HCT116 (cell line): Measurements from ENCODE around the gene ARID5B. TPM values are rescaled to one million over a fixed set of nuclear protein-coding genes. Genes with fewer than 3 reads are reported as not detected.

Experiments
- ATAC-seq: fragments of 200-7000 bp; cut with Tn5 transposase; 2 replicates; pipeline ENCODE4 v1.9.1; 2020; ENCODE audit warnings: mild to moderate bottlenecking, moderate library complexity
- BruUV-seq: library from RNA; stranded (reverse); fragments of 400-500 nt; replicated peaks from 2 replicates; lab custom pipeline; 2021; lab: Mats Ljungman, UMichigan
- CTCF ChIA-PET: fragments of 300-600 bp; sonication (Branson Sonifier 250); formaldehyde crosslinking; loops from one replicate; lab custom pipeline; 2021; ENCODE audit warnings: antibody characterized with exemption; lab: Charles Lee
- POLR2A ChIA-PET: fragments of 300-600, 350-600 bp; sonication (Branson Sonifier 250); formaldehyde crosslinking; loops from one replicate; lab custom pipeline; 2021; ENCODE audit warnings: antibody characterized with exemption; lab: Charles Lee
- RAD21 ChIA-PET, 2 experiments: fragments of 300-600 bp; sonication (Branson Sonifier 250); formaldehyde crosslinking; loops; one replicate each; lab custom pipeline; 2023; ENCODE audit warnings: low total read pairs in 2 of 2; ENCODE audit not compliant: uncharacterized antibody in 2 of 2, unreplicated experiment in 2 of 2, low non-redundant PET in 1 of 2; lab: Charles Lee
- DNase-seq: peaks from one replicate; pipeline ENCODE4 v3.0.0-alpha.2; 2010; ENCODE audit warnings: low read depth, low spot score
- H2AFZ ChIP-seq: fragments of 200-600 bp; shearing (Covaris generic), sonication (generic); 2 replicates; pipeline ENCODE4 v1.6.1; 2017; ENCODE audit warnings: low read depth, mixed run types, mixed read lengths, antibody characterized with exemption, low read length; ENCODE audit not compliant: poor library complexity, severe bottlenecking
- H3K27ac ChIP-seq: 2 replicates; pipeline ENCODE4 v1.5.1; 2012; ENCODE audit warnings: low read depth, low read length
- H3K27me3 ChIP-seq: fragments of 200-600 bp; sonication (generic); 2 replicates; pipeline ENCODE4 v1.6.1; 2016; ENCODE audit warnings: mixed run types, low read length, mixed read lengths; ENCODE audit not compliant: insufficient read depth
- H3K36me3 ChIP-seq, 2 experiments: fragments of 200-500 bp in 1 of 2; fragments of 200-600 bp in 1 of 2; sonication (Bioruptor generic) in 1 of 2; sonication (generic) in 1 of 2; 2 replicates each; pipeline versions ENCODE4 v1.5.1 to v1.6.1; 2014 to 2016; ENCODE audit warnings: low read length in 2 of 2, inconsistent platforms in 1 of 2, mixed read lengths in 1 of 2, mixed run types in 1 of 2; ENCODE audit not compliant: insufficient read depth in 2 of 2, control insufficient read depth in 1 of 2
- H3K4me1 ChIP-seq, 2 experiments: fragments of 200-600 bp in 1 of 2; sonication (generic) in 1 of 2; 2 replicates each; pipeline versions ENCODE4 v1.5.1 to v1.6.1; 2012 to 2017; ENCODE audit warnings: low read length in 2 of 2, inconsistent platforms in 1 of 2, mild to moderate bottlenecking in 1 of 2, mixed read lengths in 1 of 2, mixed run types in 1 of 2, moderate library complexity in 1 of 2; ENCODE audit not compliant: insufficient read depth in 2 of 2, control insufficient read depth in 1 of 2
- H3K4me2 ChIP-seq: fragments of 200-600 bp; sonication (generic); 2 replicates; pipeline ENCODE4 v1.6.1; 2017; ENCODE audit warnings: mixed run types, low read length, mixed read lengths
- H3K4me3 ChIP-seq, 2 experiments: fragments of 200-600 bp in 1 of 2; sonication (generic) in 1 of 2; replicated peaks in 1 of 2; 2 replicates each; pipeline ENCODE4 v1.5.1; 2011 to 2016; ENCODE audit warnings: low read length in 2 of 2, control low read depth in 1 of 2, low read depth in 1 of 2, mild to moderate bottlenecking in 1 of 2, mixed read lengths in 1 of 2, mixed run types in 1 of 2
- H3K79me2 ChIP-seq: fragments of 200-600 bp; sonication (generic); 2 replicates; pipeline ENCODE4 v1.6.1; 2017; ENCODE audit warnings: mild to moderate bottlenecking, mixed run types, low read length, moderate library complexity, mixed read lengths; ENCODE audit not compliant: insufficient read depth
- H3K9ac ChIP-seq: fragments of 200-600 bp; sonication (generic); 2 replicates; pipeline ENCODE4 v1.6.1; 2016; ENCODE audit warnings: low read length, mixed read lengths
- H3K9me2 ChIP-seq: fragments of 200-600 bp; sonication (generic), shearing (Covaris generic); 2 replicates; pipeline ENCODE4 v1.6.1; 2017; ENCODE audit warnings: mixed run types, mild to moderate bottlenecking, moderate library complexity; ENCODE audit not compliant: insufficient read depth
- H3K9me3 ChIP-seq, 2 experiments: fragments of 200-500 bp in 1 of 2; fragments of 200-600 bp in 1 of 2; sonication (Bioruptor generic) in 1 of 2; sonication (generic) in 1 of 2; 2 replicates each; pipeline ENCODE4 v1.6.1; 2014 to 2017; ENCODE audit warnings: low read length in 2 of 2, mixed read lengths in 2 of 2, inconsistent platforms in 1 of 2, low read depth in 1 of 2, mild to moderate bottlenecking in 1 of 2, mixed run types in 1 of 2, moderate library complexity in 1 of 2; ENCODE audit not compliant: control insufficient read depth in 1 of 2, insufficient read depth in 1 of 2
- H4K20me1 ChIP-seq: fragments of 200-600 bp; sonication (generic), shearing (Covaris generic); 2 replicates; pipeline ENCODE4 v1.6.1; 2017; ENCODE audit warnings: mixed run types, mild to moderate bottlenecking, moderate library complexity; ENCODE audit not compliant: insufficient read depth
- CBX3 ChIP-seq: IDR thresholded peaks from 2 replicates; pipeline ENCODE4 v1.6.1; 2012; ENCODE audit warnings: low read depth
- CEBPB ChIP-seq: IDR thresholded peaks from 2 replicates; pipeline ENCODE4 v1.6.1; 2012; ENCODE audit warnings: low read depth
- CTCF ChIP-seq, 3 experiments: fragments of 200-600 bp in 1 of 3; sonication (generic) in 1 of 3; IDR thresholded peaks in 2 of 3; conservative IDR thresholded peaks in 1 of 3; 2 replicates each; pipeline ENCODE4 v1.5.1; 2012 to 2017; ENCODE audit warnings: low read depth in 2 of 3, low read length in 2 of 3, antibody characterized with exemption in 1 of 3, borderline replicate concordance in 1 of 3, control low read depth in 1 of 3, mild to moderate bottlenecking in 1 of 3, mixed read lengths in 1 of 3, mixed run types in 1 of 3, moderate library complexity in 1 of 3; ENCODE audit not compliant: insufficient read depth in 1 of 3
- EGR1 ChIP-seq: IDR thresholded peaks from 2 replicates; pipeline ENCODE4 v1.6.1; 2012; ENCODE audit warnings: low read depth
- ELF1 ChIP-seq: IDR thresholded peaks from 2 replicates; pipeline ENCODE4 v1.6.1; 2012; ENCODE audit warnings: low read depth, borderline replicate concordance
- EZH2 ChIP-seq: fragments of 200-600 bp; sonication (generic); IDR thresholded peaks from 2 replicates; pipeline ENCODE4 v1.6.1; 2017; ENCODE audit warnings: antibody characterized with exemption, mixed run types
- EZH2phosphoT487 ChIP-seq: fragments of 200-600 bp; IDR thresholded peaks from 2 replicates; pipeline ENCODE4 v1.6.1; 2018; ENCODE audit warnings: antibody characterized with exemption, borderline replicate concordance
- FOSL1 ChIP-seq: IDR thresholded peaks from 2 replicates; pipeline ENCODE4 v1.6.1; 2012; ENCODE audit warnings: low read depth
- POLR2A ChIP-seq: IDR thresholded peaks from 2 replicates; pipeline ENCODE4 v1.7.0; 2011; ENCODE audit warnings: borderline replicate concordance; ENCODE audit not compliant: insufficient read depth, insufficient read length; ENCODE audit errors: extremely low read depth
- POLR2AphosphoS5 ChIP-seq: IDR thresholded peaks from 2 replicates; pipeline ENCODE4 v1.6.1; 2011; ENCODE audit warnings: mild to moderate bottlenecking, low read depth, low read length, moderate library complexity
- RAD21 ChIP-seq: IDR thresholded peaks from 2 replicates; pipeline ENCODE4 v1.6.1; 2012; ENCODE audit warnings: low read depth, mild to moderate bottlenecking
- REST ChIP-seq: IDR thresholded peaks from 2 replicates; pipeline ENCODE4 v1.6.1; 2012; ENCODE audit warnings: low read depth
- SP1 ChIP-seq: IDR thresholded peaks from 2 replicates; pipeline ENCODE4 v1.6.1; 2012; ENCODE audit warnings: low read depth
- SRF ChIP-seq: IDR thresholded peaks from 2 replicates; pipeline ENCODE4 v1.6.1; 2012; ENCODE audit warnings: low read depth
- YY1 ChIP-seq: IDR thresholded peaks from 2 replicates; pipeline ENCODE4 v1.6.1; 2011; ENCODE audit warnings: low read length, low read depth, moderate library complexity, mild to moderate bottlenecking; ENCODE audit not compliant: insufficient replicate concordance; ENCODE audit errors: extremely low read depth
- ZBTB33 ChIP-seq: IDR thresholded peaks from 2 replicates; pipeline ENCODE4 v1.6.1; 2011; ENCODE audit warnings: mild to moderate bottlenecking, low read length, moderate library complexity; ENCODE audit not compliant: insufficient replicate concordance; ENCODE audit errors: extremely low read depth
- ZNF274 ChIP-seq: fragments of 200-500 bp; sonication (Bioruptor generic); IDR thresholded peaks from 2 replicates; pipeline ENCODE4 v1.6.1; 2014; ENCODE audit warnings: mild to moderate bottlenecking, low read depth, low read length, inconsistent platforms
- intact Hi-C: fragments of 100-400 bp; cut with micrococcal nuclease; formaldehyde crosslinking; loops from 2 replicates; pipeline ENCODE4 v1.10.0; 2022
- total RNA-seq: library from RNA; stranded (reverse); gene quantifications from one replicate; pipeline ENCODE4 v1.2.1, GENCODE V29; 2021; ENCODE audit not compliant: unreplicated experiment
- TF ChIP-seq, protein P1 (sequence below): IDR thresholded peaks from 2 replicates; pipeline ENCODE4 v1.6.1; 2012
- TF ChIP-seq, protein P2 (sequence below): IDR thresholded peaks from 2 replicates; pipeline ENCODE4 v1.6.1; 2012

ARID5B gene
- total RNA-seq, 1 experiment from 2014 or later, result 4.7 TPM

DNA sequence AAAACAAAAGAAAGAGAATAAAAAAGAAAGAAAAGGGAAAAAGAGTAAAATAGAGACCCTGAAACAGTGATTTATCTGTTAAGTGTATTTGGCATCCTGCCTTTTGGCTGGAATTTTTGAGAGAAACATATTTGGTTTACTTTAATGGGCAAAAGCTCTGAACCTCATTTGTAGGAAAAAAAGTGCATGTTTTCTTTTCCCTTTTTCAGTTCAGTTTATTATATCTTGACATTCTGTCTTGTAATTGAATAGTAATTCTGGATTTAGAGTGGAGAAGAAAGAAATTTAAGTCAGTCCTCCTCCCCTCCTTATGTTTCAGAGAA is 69.5 kb downstream of the ARID5B start:
- H3K9me2 ChIP-seq, result no peaks in the 10 kb centered on the region
- ChIA-PET CTCF (no interaction called here), RAD21 (no interaction called here), POLR2A (no interaction called here)
- no peak for DNase-seq
- H3K4me1 ChIP-seq, result peaks cover 2 to 11% of the 10 kb centered on the region in 2 experiments; a peak in 3 of 4 replicates
- no peaks in the 10 kb centered on the region for H3K27me3 ChIP-seq
- H3K9me3 ChIP-seq, result no peaks in the 10 kb centered on the region
- H3K9ac ChIP-seq, result no peak overlapping the region
- no peak overlapping the region for H3K4me3 ChIP-seq
- no peak overlapping the region for H2AFZ ChIP-seq
- H4K20me1 ChIP-seq, result no peaks in the 10 kb centered on the region
- BruUV-seq, result no TSS peak
- no peaks in the 10 kb centered on the region for H3K79me2 ChIP-seq
- no peak for TF ChIP-seq ZNF274
- no peak for TF ChIP-seq CBX3
- no peak for TF ChIP-seq ZBTB33
- TF ChIP-seq EZH2, result no peak
- no peak for TF ChIP-seq RAD21
- no peak for TF ChIP-seq ELF1
- TF ChIP-seq CEBPB, result no peak
- TF ChIP-seq REST, result no peak
- no peak for TF ChIP-seq YY1
- no peak for TF ChIP-seq EGR1
- TF ChIP-seq POLR2AphosphoS5, result no peak
- TF ChIP-seq, protein P1, sequence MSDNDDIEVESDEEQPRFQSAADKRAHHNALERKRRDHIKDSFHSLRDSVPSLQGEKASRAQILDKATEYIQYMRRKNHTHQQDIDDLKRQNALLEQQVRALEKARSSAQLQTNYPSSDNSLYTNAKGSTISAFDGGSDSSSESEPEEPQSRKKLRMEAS, result no peak
- TF ChIP-seq SP1, result no peak
- no peak for TF ChIP-seq CTCF (IDR thresholded peaks at IDR 0.05 in 2 of 3, conservative IDR thresholded peaks at IDR 0.05 in 1 of 3; ENCODE audit: borderline replicate concordance in 1 of 3, insufficient read depth in 1 of 3, low read depth in 2 of 3, low read length in 2 of 3)
- TF ChIP-seq, protein P2, sequence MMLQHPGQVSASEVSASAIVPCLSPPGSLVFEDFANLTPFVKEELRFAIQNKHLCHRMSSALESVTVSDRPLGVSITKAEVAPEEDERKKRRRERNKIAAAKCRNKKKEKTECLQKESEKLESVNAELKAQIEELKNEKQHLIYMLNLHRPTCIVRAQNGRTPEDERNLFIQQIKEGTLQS, result no peak
- TF ChIP-seq EZH2phosphoT487, result no peak
- TF ChIP-seq FOSL1, result no peak
- TF ChIP-seq SRF, result no peak
- no peak for TF ChIP-seq POLR2A
- no peak overlapping the region for H3K4me2 ChIP-seq
- H3K36me3 ChIP-seq, result no peaks in the 10 kb centered on the region
- intact Hi-C loops, result no loop called here
- no peak for ATAC-seq
- H3K27ac ChIP-seq, result no peak overlapping the region
